Stomach (tissue), 9 donors: ENCODE measurements around the gene ZNF335. TPM values are rescaled to one million over a fixed set of nuclear protein-coding genes. Genes with fewer than 3 reads are reported as not detected.

Source experiments
- DNase-seq, 2 donors: peaks; one replicate each; pipeline versions ENCODE4 v3.0.0 to v3.0.0-alpha.2; 2013 to 2019
- H3K27ac ChIP-seq, 5 donors: fragments of 200-600 bp in 4 of 5; sonication (generic) in 4 of 5; one replicate each; pipeline ENCODE4 v1.5.1; 2013 to 2019; ENCODE audit warnings: mild to moderate bottlenecking in 1 of 5, moderate library complexity in 1 of 5
- H3K27me3 ChIP-seq, 3 donors: fragments of 200-600 bp; sonication (generic); one replicate each; pipeline ENCODE4 v1.5.1; 2017 to 2019; ENCODE audit warnings: mixed run types in 1 of 3
- H3K36me3 ChIP-seq, 4 donors: fragments of 200-600 bp; sonication (generic); 1 replicate in 3 of 4; 2 replicates in 1 of 4; pipeline ENCODE4 v1.5.1; 2016 to 2019
- H3K4me1 ChIP-seq, 4 donors: fragments of 200-600 bp; sonication (generic); one replicate each; pipeline ENCODE4 v1.5.1; 2016 to 2019
- H3K4me3 ChIP-seq, 4 donors: fragments of 200-600 bp; sonication (generic) in 3 of 4; one replicate each; pipeline ENCODE4 v1.5.1; 2016 to 2019; ENCODE audit warnings: mild to moderate bottlenecking in 1 of 4
- H3K9me3 ChIP-seq, 4 donors: fragments of 200-600 bp; sonication (generic); one replicate each; pipeline ENCODE4 v1.5.1; 2016 to 2019
- CTCF ChIP-seq, 7 experiments: fragments of 450-650 bp in 4 of 7; fragments of 200-600 bp in 3 of 7; sonication (generic) in 3 of 7; IDR thresholded peaks; one replicate each; pipeline ENCODE4 v1.5.1; 2016 to 2019; ENCODE audit warnings: antibody characterized with exemption in 7 of 7, control low read depth in 2 of 7, mild to moderate bottlenecking in 1 of 7
- EP300 ChIP-seq: sonication (generic); formaldehyde crosslinking; IDR thresholded peaks from one replicate; pipeline ENCODE4 v1.6.1; 2017; ENCODE audit warnings: antibody characterized with exemption
- POLR2A ChIP-seq, 4 donors: fragments of 450-650 bp; IDR thresholded peaks; one replicate each; pipeline ENCODE4 v1.6.1; 2016; ENCODE audit warnings: antibody characterized with exemption in 4 of 4, control low read depth in 2 of 4, mild to moderate bottlenecking in 1 of 4, moderate library complexity in 1 of 4
- POLR2AphosphoS5 ChIP-seq, 3 donors: sonication (generic); formaldehyde crosslinking; IDR thresholded peaks; one replicate each; pipeline ENCODE4 v1.6.1; 2016; ENCODE audit warnings: antibody characterized with exemption in 3 of 3
- WGBS, 5 donors: extraction: QIAGEN DNeasy Blood & Tissue Kit in 3 of 5; methylation state at CpG; one replicate each; pipeline versions ENCODE4 v1.1.5 to v1.1.7; 2013 to 2018; 5-methylcytosine and 5-hydroxymethylcytosine counted together
- intact Hi-C: fragments of 100-400 bp; cut with DNase I; formaldehyde crosslinking; loops from one replicate; pipeline ENCODE4 v1.15.1; 2023; ENCODE audit warnings: low total_unique reads
- polyA plus RNA-seq, 3 donors: library from polyadenylated mRNA; stranded (reverse); fragments of 200-250 nt; gene quantifications; one replicate each; pipeline ENCODE4 v1.2.3, GENCODE V29; 2013
- total RNA-seq, 5 donors: library from RNA; depleted of rRNA; stranded (reverse); fragments of >200 nt; gene quantifications; one replicate each; pipeline versions ENCODE4 v1.1.0 to v1.2.3, GENCODE V29; 2014 to 2016
- donor health status: healthy with polysubstance abuse.
- donor health status: Bipolar disorder and iron deficiency.
- donor health status: healthy.

ZNF335 gene
- total and polyA plus RNA-seq, 8 donors, result 7.2 to 72.3 (median 18.0) TPM

- peak; percentile 47 to 63 for DNase-seq
- H3K27ac ChIP-seq, result peak overlapping the region in 2 of 5 donors; percentile 16 to 52
- no peak for TF ChIP-seq POLR2AphosphoS5 (IDR thresholded peaks at IDR 0.05)
- no peak for TF ChIP-seq EP300
- no peak for TF ChIP-seq POLR2A (IDR thresholded peaks at IDR 0.05)
- TF ChIP-seq CTCF (IDR thresholded peaks at IDR 0.05), result no peak
- peaks cover 0 to 53% (median 2%) of the 10 kb centered on the region in 4 donors for H3K4me1 ChIP-seq
- no peaks in the 10 kb centered on the region for H3K9me3 ChIP-seq
- peaks cover 0 to 92% (median 22%) of the 10 kb centered on the region in 3 donors for H3K27me3 ChIP-seq
- 9 to 22% (median 16%) methylated on average over 2 to 3 of the region's 3 CpGs for WGBS, 5 donors
- no peaks in the 10 kb centered on the region for H3K36me3 ChIP-seq
- no peak overlapping the region for H3K4me3 ChIP-seq
- intact Hi-C loops, result no loop called here
These were observed 33.0 kb upstream of the ZNF335 start for GRCh38 chr20:46004889-46005473.

- 44 to 49% (median 45%) methylated on average over 4 of the region's 4 CpGs for WGBS, 5 donors
- peaks cover 0 to 92% (median 14%) of the 10 kb centered on the region in 3 donors for H3K27me3 ChIP-seq
- no peak for DNase-seq
- TF ChIP-seq POLR2A (IDR thresholded peaks at IDR 0.05) (no peak), CTCF (IDR thresholded peaks at IDR 0.05) (no peak), POLR2AphosphoS5 (IDR thresholded peaks at IDR 0.05) (no peak), EP300 (no peak)
- H3K36me3 ChIP-seq, result no peaks in the 10 kb centered on the region
- intact Hi-C loops, result no loop called here
- no peak overlapping the region for H3K4me3 ChIP-seq
- peaks cover 0 to 55% (median 2%) of the 10 kb centered on the region in 4 donors for H3K4me1 ChIP-seq
- no peaks in the 10 kb centered on the region for H3K9me3 ChIP-seq
- peak overlapping the region in 1 of 5 donors; percentile 26 for H3K27ac ChIP-seq
These were observed 32.2 kb upstream of the ZNF335 start for GRCh38 chr20:46004187-46004586.

- Histone ChIP-seq H3K9me3 (no peaks in the 10 kb centered on the region), H3K4me1 (peaks cover 0 to 43% (median 0%) of the 10 kb centered on the region in 4 donors), H3K27me3 (peaks cover 0 to 92% (median 11%) of the 10 kb centered on the region in 3 donors), H3K36me3 (no peaks in the 10 kb centered on the region), H3K27ac (no peak overlapping the region), H3K4me3 (no peak overlapping the region)
- TF ChIP-seq CTCF (IDR thresholded peaks at IDR 0.05), result no peak
- TF ChIP-seq EP300, result no peak
- TF ChIP-seq POLR2A (IDR thresholded peaks at IDR 0.05), result no peak
- no peak for TF ChIP-seq POLR2AphosphoS5 (IDR thresholded peaks at IDR 0.05)
- intact Hi-C loops, result no loop called here
- WGBS, 5 donors, result 82 to 100% (median 88%) methylated on average over 2 to 3 of the region's 3 CpGs
- DNase-seq, result no peak
These were observed 30.0 kb upstream of the ZNF335 start for GRCh38 chr20:46002008-46002407.

GRCh38 chr20:46001498-46001897, 29.5 kb upstream of the ZNF335 start:
- Histone ChIP-seq H3K27ac (no peak overlapping the region), H3K4me3 (no peak overlapping the region), H3K4me1 (peaks cover 0 to 43% (median 0%) of the 10 kb centered on the region in 4 donors), H3K27me3 (peaks cover 0 to 92% (median 12%) of the 10 kb centered on the region in 3 donors), H3K9me3 (no peaks in the 10 kb centered on the region), H3K36me3 (no peaks in the 10 kb centered on the region)
- no peak for DNase-seq
- TF ChIP-seq EP300, result no peak
- no peak for TF ChIP-seq POLR2A (IDR thresholded peaks at IDR 0.05)
- TF ChIP-seq POLR2AphosphoS5 (IDR thresholded peaks at IDR 0.05), result no peak
- no peak for TF ChIP-seq CTCF (IDR thresholded peaks at IDR 0.05)
- intact Hi-C loops, result no loop called here
- 71 to 93% (median 91%) methylated on average over 5 of the region's 5 CpGs for WGBS, 5 donors
